B cell (primary cell): Measurements from ENCODE around the gene LRRC8B. TPM values are rescaled to one million over a fixed set of nuclear protein-coding genes. Genes with fewer than 3 reads are reported as not detected.

Source experiments
- ATAC-seq: fragments of 200-7000 bp; cut with Tn5 transposase; one replicate; pipeline ENCODE4 v1.10.0; 2021; ENCODE audit warnings: low read depth, mild to moderate bottlenecking, moderate number of reproducible peaks, moderate library complexity
- CTCF ChIA-PET: fragments of 350-600 bp; sonication (Branson Sonifier 250); formaldehyde crosslinking; loops from one replicate; lab custom pipeline; 2021; ENCODE audit warnings: antibody characterized with exemption, inconsistent platforms; lab: Charles Lee
- POLR2A ChIA-PET: fragments of 350-600 bp; sonication (Branson Sonifier 250); formaldehyde crosslinking; loops from one replicate; lab custom pipeline; 2021; ENCODE audit warnings: antibody characterized with exemption; lab: Charles Lee
- DNase-seq: peaks from one replicate; pipeline ENCODE4 v3.0.0; 2013
- H2AFZ ChIP-seq: 2 replicates; pipeline ENCODE4 v1.6.1; 2012; ENCODE audit warnings: mild to moderate bottlenecking, low read depth, low read length; ENCODE audit not compliant: insufficient read depth, poor library complexity, severe bottlenecking
- H3K27ac ChIP-seq, 2 donors: 1 replicate in 1 of 2; 2 replicates in 1 of 2; pipeline ENCODE4 v1.5.1; 2012 to 2013; ENCODE audit warnings: low read length in 2 of 2, mild to moderate bottlenecking in 2 of 2, moderate library complexity in 1 of 2
- H3K27me3 ChIP-seq, 4 experiments: fragments of 200-600 bp in 1 of 4; sonication (generic) in 1 of 4; replicated peaks in 1 of 4; 1 replicate in 2 of 4; 2 replicates in 2 of 4; pipeline versions ENCODE4 v1.6.1 to v1.7.0; 2013 to 2016; ENCODE audit warnings: low read length in 3 of 4, mild to moderate bottlenecking in 2 of 4, mixed read lengths in 1 of 4, moderate library complexity in 1 of 4; ENCODE audit not compliant: insufficient read depth in 4 of 4, control insufficient read depth in 3 of 4; ENCODE audit errors: control extremely low read depth in 1 of 4
- H3K36me3 ChIP-seq, 2 experiments: replicated peaks in 1 of 2; 1 replicate in 1 of 2; 2 replicates in 1 of 2; pipeline versions ENCODE4 v1.6.1 to v1.7.1; 2013; ENCODE audit warnings: low read length in 1 of 2; ENCODE audit not compliant: insufficient read depth in 2 of 2, control insufficient read depth in 1 of 2; ENCODE audit errors: control extremely low read depth in 1 of 2, extremely low read depth in 1 of 2
- H3K4me1 ChIP-seq, 2 donors: fragments of 200-600 bp in 1 of 2; sonication (generic) in 1 of 2; 1 replicate in 1 of 2; 2 replicates in 1 of 2; pipeline versions ENCODE4 v1.5.1 to v1.6.1; 2013 to 2017; ENCODE audit warnings: low read length in 2 of 2; ENCODE audit not compliant: control insufficient read depth in 2 of 2, insufficient read depth in 2 of 2
- H3K4me2 ChIP-seq: replicated peaks from 2 replicates; pipeline ENCODE3; 2012; ENCODE audit warnings: mild to moderate bottlenecking, low read depth, low read length; ENCODE audit not compliant: poor library complexity, severe bottlenecking
- H3K4me3 ChIP-seq, 5 experiments: fragments of 200-600 bp in 1 of 5; sonication (generic) in 1 of 5; 1 replicate in 3 of 5; 2 replicates in 2 of 5; pipeline versions ENCODE4 v1.5.1 to v1.7.0; 2011 to 2016; ENCODE audit warnings: low read length in 4 of 5, mild to moderate bottlenecking in 4 of 5, low read depth in 2 of 5, control low read depth in 1 of 5, moderate library complexity in 1 of 5; ENCODE audit not compliant: insufficient read depth in 1 of 5; ENCODE audit errors: control extremely low read depth in 1 of 5, extremely low read depth in 1 of 5
- H3K79me2 ChIP-seq: fragments of 200-600 bp; sonication (generic); one replicate; pipeline ENCODE4 v1.6.0; 2016; ENCODE audit warnings: low read length; ENCODE audit not compliant: control insufficient read depth, insufficient read depth
- H3K9ac ChIP-seq: fragments of 200-600 bp; sonication (generic); 2 replicates; pipeline ENCODE4 v1.6.1; 2017; ENCODE audit warnings: mild to moderate bottlenecking, low read length, moderate library complexity
- H3K9me3 ChIP-seq, 3 donors: one replicate each; pipeline versions ENCODE4 v1.6.1 to v1.7.1; 2013; ENCODE audit warnings: low read length in 2 of 3; ENCODE audit not compliant: control insufficient read depth in 2 of 3, insufficient read depth in 1 of 3; ENCODE audit errors: control extremely low read depth in 1 of 3
- H4K20me1 ChIP-seq: 2 replicates; pipeline ENCODE4 v1.6.0; 2012; ENCODE audit warnings: mild to moderate bottlenecking, low read length; ENCODE audit not compliant: insufficient read depth, control insufficient read depth, poor library complexity, severe bottlenecking
- H3K27ac Mint-ChIP-seq: one replicate; pipeline ENCODE4 v1.8.0; 2021; ENCODE audit warnings: mixed read lengths
- H3K27me3 Mint-ChIP-seq: one replicate; pipeline ENCODE4 v1.8.0; 2021; ENCODE audit warnings: mixed read lengths
- H3K4me1 Mint-ChIP-seq: one replicate; pipeline ENCODE4 v1.8.0; 2021; ENCODE audit warnings: mixed read lengths
- H3K4me3 Mint-ChIP-seq: one replicate; pipeline ENCODE4 v1.8.0; 2021; ENCODE audit warnings: mixed read lengths
- H3K9me3 Mint-ChIP-seq: one replicate; pipeline ENCODE4 v1.8.0; 2022; ENCODE audit warnings: mixed read lengths; ENCODE audit not compliant: insufficient read depth
- EZH2 ChIP-seq: IDR thresholded peaks from 2 replicates; pipeline ENCODE4 v1.6.1; 2012; ENCODE audit warnings: borderline replicate concordance, low read depth, mild to moderate bottlenecking, moderate library complexity, low read length; ENCODE audit not compliant: insufficient read depth, poor library complexity, severe bottlenecking
- WGBS: methylation state at CpG from one replicate; pipeline ENCODE4 v1.1.5; 2013; ENCODE audit warnings: missing lambda C conversion rate; ENCODE audit not compliant: insufficient coverage; 5-methylcytosine and 5-hydroxymethylcytosine counted together
- intact Hi-C: fragments of 100-400 bp; cut with micrococcal nuclease; formaldehyde crosslinking; loops from one replicate; pipeline ENCODE4 v1.10.0; 2022
- polyA plus RNA-seq: library from polyadenylated mRNA; depleted of rRNA; stranded (reverse); fragments of >200 nt; gene quantifications from 2 replicates; pipeline ENCODE4 v1.2.3, GENCODE V29; 2012
- total RNA-seq, 2 donors: library from RNA; stranded (reverse); fragments of 120-200 nt in 1 of 2; gene quantifications; 1 replicate in 1 of 2; 2 replicates in 1 of 2; pipeline versions ENCODE4 v1.2.3 to v1.2.4, GENCODE V29; 2013 to 2022
- TF ChIP-seq, protein P1 (sequence below): fragments of 200-600 bp; IDR thresholded peaks from one replicate; pipeline ENCODE4 v1.8.0; 2022; ENCODE audit warnings: antibody characterized with exemption, mild to moderate bottlenecking

The LRRC8B gene
- total and polyA plus RNA-seq, 2 donors (not counting 1 experiment from before 2014, with no cell fraction given), result 2.2 to 9.9 TPM

DNA sequence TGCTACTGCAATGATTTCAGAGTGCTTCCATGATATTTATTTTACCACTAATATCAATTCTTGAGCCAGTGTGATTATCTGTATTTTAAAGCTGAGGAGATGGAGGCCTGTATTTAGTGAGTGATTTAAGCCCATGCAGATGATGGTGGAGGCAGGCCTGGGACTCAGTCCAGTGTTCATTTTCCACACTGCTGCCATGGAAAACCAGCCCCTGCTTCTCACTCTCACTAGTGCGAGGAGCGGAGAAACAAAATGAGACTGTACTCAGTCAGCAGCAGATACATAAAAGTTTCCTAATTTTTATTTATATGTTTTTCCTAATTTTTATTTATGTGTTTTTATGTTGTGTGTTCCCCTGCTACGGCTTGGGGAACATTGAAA, 32.8 kb downstream of the LRRC8B start:
- Mint-ChIP-seq H3K27me3 (no peaks in the 10 kb centered on the region), H3K27ac (no peak overlapping the region), H3K4me1 (peaks cover 23% of the 10 kb centered on the region), H3K9me3 (no peaks in the 10 kb centered on the region), H3K4me3 (no peak overlapping the region)
- DNase-seq, result no peak
- no peak overlapping the region for H3K4me3 ChIP-seq
- H3K4me2 ChIP-seq, result no peak overlapping the region
- ChIA-PET CTCF (interaction anchor here (1.6 kb wide), 1 partner anchor 205 kb away, joined by 5 read pairs; no protein-coding TSS in a partner anchor), POLR2A (no interaction called here)
- H4K20me1 ChIP-seq, result no peaks in the 10 kb centered on the region
- no peaks in the 10 kb centered on the region for H3K27me3 ChIP-seq
- peaks cover 52% of the 10 kb centered on the region for H3K79me2 ChIP-seq
- TF ChIP-seq EZH2, result no peak
- TF ChIP-seq, protein P1, sequence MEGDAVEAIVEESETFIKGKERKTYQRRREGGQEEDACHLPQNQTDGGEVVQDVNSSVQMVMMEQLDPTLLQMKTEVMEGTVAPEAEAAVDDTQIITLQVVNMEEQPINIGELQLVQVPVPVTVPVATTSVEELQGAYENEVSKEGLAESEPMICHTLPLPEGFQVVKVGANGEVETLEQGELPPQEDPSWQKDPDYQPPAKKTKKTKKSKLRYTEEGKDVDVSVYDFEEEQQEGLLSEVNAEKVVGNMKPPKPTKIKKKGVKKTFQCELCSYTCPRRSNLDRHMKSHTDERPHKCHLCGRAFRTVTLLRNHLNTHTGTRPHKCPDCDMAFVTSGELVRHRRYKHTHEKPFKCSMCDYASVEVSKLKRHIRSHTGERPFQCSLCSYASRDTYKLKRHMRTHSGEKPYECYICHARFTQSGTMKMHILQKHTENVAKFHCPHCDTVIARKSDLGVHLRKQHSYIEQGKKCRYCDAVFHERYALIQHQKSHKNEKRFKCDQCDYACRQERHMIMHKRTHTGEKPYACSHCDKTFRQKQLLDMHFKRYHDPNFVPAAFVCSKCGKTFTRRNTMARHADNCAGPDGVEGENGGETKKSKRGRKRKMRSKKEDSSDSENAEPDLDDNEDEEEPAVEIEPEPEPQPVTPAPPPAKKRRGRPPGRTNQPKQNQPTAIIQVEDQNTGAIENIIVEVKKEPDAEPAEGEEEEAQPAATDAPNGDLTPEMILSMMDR, result no peak
- H3K9ac ChIP-seq, result no peak overlapping the region
- no peak overlapping the region for H2AFZ ChIP-seq
- intact Hi-C loops, result no loop called here
- H3K27ac ChIP-seq, result no peak overlapping the region
- H3K4me1 ChIP-seq, result peaks cover 4 to 10% of the 10 kb centered on the region in 2 donors
- H3K9me3 ChIP-seq, result no peaks in the 10 kb centered on the region
- peaks cover 0 to 9% of the 10 kb centered on the region in 2 experiments for H3K36me3 ChIP-seq
- ATAC-seq, result no peak
- WGBS, result no CpG with 5 or more reads among the region's 3 CpGs

DNA sequence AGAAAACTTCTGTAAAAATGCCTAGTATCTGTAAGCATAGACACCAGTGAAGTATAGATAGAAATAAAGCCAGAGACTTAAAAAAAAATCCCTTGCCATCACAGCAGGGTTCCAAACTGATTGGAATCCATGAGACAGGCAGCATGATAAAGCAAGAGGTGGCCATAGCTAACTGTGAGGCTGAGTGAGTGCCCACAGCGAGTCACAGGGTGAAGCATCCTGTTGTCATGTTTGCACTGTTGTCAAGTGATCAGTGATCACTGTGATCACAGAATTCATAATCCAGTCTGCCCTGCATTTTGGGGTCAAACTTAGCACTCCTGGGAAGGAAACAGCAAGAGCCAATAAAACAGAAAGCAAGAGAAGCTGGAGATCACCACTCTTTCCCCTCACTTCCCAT, 33.3 kb downstream of the LRRC8B start:
- intact Hi-C loops, result no loop called here
- no peak overlapping the region for H3K9ac ChIP-seq
- DNase-seq (no peak), ATAC-seq (no peak)
- H3K36me3 ChIP-seq, result peaks cover 0 to 9% of the 10 kb centered on the region in 2 experiments
- H3K27ac ChIP-seq, result no peak overlapping the region
- H3K79me2 ChIP-seq, result peaks cover 51% of the 10 kb centered on the region
- POLR2A ChIA-PET, result no interaction called here
- CTCF ChIA-PET, result no interaction called here
- no peaks in the 10 kb centered on the region for H3K27me3 ChIP-seq
- no peak overlapping the region for H3K4me3 ChIP-seq
- H2AFZ ChIP-seq, result no peak overlapping the region
- H3K9me3 Mint-ChIP-seq, result no peaks in the 10 kb centered on the region
- H3K4me1 ChIP-seq, result peaks cover 4 to 6% of the 10 kb centered on the region in 2 donors
- 100% methylated on average over 1 of the region's 1 CpG for WGBS
- no peak overlapping the region for H3K27ac Mint-ChIP-seq
- H3K4me2 ChIP-seq, result no peak overlapping the region
- H3K4me3 Mint-ChIP-seq, result no peak overlapping the region
- H3K9me3 ChIP-seq, result no peaks in the 10 kb centered on the region
- H3K27me3 Mint-ChIP-seq, result no peaks in the 10 kb centered on the region
- H3K4me1 Mint-ChIP-seq, result peaks cover 19% of the 10 kb centered on the region
- no peaks in the 10 kb centered on the region for H4K20me1 ChIP-seq
- no peak for TF ChIP-seq EZH2
- TF ChIP-seq, protein P1, result no peak
